ENCODE data around the gene NEGR1.

GRCh38 chr1:71625004-71625403, 657.3 kb downstream of the NEGR1 start:
- no peak for TF ChIP-seq POLR2A (IDR thresholded peaks at IDR 0.05)
- no peak for TF ChIP-seq CTCF (IDR thresholded peaks at IDR 0.05)

All from testis (tissue), 2 donors.